Femur (tissue), 1 donor: ENCODE measurements around the gene PRPSAP1.

Source experiments
- DNase-seq: peaks from one replicate; pipeline ENCODE4 v3.0.0-alpha.2; 2017

PRPSAP1 gene

DNA sequence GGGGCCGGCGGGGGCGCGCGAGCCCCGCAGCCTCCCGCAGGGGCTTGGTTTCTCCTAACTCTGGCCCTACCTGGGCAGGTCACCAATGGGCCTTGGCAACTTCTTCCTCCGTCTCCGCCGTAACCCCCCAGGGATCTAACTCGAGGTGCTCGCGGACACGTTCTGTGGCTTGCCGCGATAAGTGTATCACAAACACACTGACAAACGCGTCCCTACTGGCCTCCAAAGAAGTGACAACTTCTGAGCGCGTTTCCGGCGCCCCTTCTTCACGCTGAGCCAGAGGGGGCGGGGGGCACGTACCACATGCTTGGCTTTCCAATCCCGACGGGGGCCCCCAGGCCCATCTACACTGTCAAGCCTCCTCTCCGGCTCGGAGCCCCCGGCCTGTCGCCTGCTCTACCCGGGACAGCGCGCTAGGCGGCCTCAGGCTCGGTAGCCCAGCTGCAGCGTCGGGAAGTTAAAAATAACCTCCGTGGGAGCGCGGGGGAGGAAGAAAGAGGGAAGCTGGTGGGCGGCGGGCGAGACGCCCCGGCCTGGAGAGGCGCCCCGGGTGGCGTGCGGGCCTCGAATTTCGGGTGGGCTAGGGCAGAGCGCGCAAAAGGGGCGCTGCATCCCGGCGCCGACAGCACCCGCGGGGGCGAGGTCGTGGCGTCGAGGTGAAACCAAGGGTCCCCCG lies 30.0 kb upstream of the PRPSAP1 start:
- DNase-seq: peak; percentile 78

- DNase-seq: peak; percentile 65
Observed at GRCh38 chr17:76382803-76383545, 29.3 kb upstream of the PRPSAP1 start.

- DNase-seq: peak; percentile 69
Observed at GRCh38 chr17:76382351-76382802, 28.7 kb upstream of the PRPSAP1 start.

- DNase-seq: peak; percentile 65
Observed at GRCh38 chr17:76381633-76382350, 28.1 kb upstream of the PRPSAP1 start.

GRCh38 chr17:76379646-76380376 lies 26.1 kb upstream of the PRPSAP1 start:
- DNase-seq: no peak

DNA sequence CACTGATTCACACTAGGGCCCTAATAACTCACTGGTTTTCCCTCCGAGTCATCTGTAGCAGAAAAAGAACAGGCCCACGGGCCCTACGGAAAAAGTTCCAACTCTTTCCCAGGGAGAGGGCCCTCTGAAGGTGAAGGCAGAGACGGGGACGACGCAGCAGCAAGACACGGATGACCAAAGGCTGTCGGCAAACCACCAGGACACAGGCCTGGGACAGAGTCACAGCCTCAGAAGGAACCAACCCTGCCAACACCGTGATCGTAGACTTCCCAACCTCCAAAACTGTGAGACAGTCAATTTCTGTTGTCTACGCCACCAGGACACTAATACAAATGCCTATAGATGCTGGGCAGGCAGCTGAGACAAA lies 25.5 kb upstream of the PRPSAP1 start:
- DNase-seq: no peak

GRCh38 chr17:76378548-76379274 lies 25.0 kb upstream of the PRPSAP1 start:
- no peak for DNase-seq

DNA sequence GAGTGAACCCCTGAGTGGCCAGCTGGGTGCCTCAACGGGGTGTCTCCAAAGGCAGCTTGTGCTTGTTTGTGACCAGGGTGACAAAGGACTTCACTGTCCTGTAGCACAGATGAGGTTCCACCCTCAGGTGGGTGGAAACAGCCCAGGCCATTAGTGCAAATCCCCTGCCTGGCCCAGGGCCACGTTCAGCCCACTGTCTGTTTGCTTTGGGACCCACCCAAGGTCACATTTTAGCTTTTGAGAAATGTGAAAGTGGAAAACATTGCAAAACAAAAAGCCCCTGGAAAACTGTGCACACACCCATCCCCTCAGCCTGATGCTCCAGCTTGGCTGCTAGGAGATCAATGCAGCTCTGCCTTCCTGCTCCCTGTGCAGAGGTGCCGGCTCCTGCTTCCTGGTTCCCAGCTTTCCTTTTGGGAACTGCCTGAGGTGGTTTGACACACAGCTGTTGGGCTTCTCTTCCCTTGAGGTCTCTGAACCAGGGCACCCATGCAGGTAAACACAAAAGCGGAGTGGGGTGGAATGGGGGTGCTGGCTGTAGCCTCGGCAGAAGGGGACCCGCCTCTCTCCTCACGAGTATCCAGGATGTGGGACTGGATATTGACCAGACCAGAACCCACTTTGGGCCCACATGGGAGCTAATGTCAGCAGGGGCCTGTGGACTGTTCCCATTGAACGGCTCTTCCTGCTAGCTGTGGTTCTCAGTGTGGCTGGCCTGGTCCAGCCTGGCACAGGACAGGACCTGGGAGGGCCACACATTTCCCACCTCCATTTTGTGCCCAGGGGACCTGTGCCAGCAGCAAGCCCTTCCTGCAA lies 22.8 kb upstream of the PRPSAP1 start:
- DNase-seq: peak; percentile 55

GRCh38 chr17:76371656-76372628 lies 18.2 kb upstream of the PRPSAP1 start:
- DNase-seq: no peak

GRCh38 chr17:76370261-76370993 lies 16.7 kb upstream of the PRPSAP1 start:
- peak; percentile 84 for DNase-seq

DNA sequence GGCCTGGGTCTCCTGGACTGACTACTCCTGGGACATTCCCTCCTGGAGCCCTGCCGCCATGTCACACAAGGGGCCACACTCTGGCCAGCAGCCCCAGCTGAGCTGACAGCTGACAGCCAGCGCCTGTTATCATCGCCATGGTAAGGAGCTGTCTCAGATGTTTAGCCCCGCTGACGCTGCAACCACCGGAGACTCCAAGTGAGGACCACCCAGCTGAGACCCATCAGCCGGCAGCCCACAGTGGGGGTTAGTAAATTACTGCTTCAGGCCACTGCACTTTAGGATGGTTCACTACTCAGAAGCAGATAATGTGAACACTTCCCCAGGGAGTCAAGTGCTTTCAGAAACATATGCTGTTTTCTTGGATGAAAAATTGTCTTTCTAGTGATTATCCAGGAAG lies 16.1 kb upstream of the PRPSAP1 start:
- DNase-seq: peak; percentile 43

- no peak for DNase-seq
Observed at GRCh38 chr17:76369379-76369778, 15.7 kb upstream of the PRPSAP1 start.

- peak; percentile 46 for DNase-seq
Observed at GRCh38 chr17:76368545-76368944, 14.8 kb upstream of the PRPSAP1 start.

GRCh38 chr17:76367642-76368041 lies 13.9 kb upstream of the PRPSAP1 start:
- no peak for DNase-seq

- no peak for DNase-seq
Observed at GRCh38 chr17:76366247-76366646, 12.5 kb upstream of the PRPSAP1 start.

GRCh38 chr17:76365256-76365903 lies 11.7 kb upstream of the PRPSAP1 start:
- DNase-seq: no peak

- no peak for DNase-seq
Observed at GRCh38 chr17:76363107-76363842, 9.6 kb upstream of the PRPSAP1 start.

- DNase-seq: no peak
Observed at GRCh38 chr17:76360461-76360860, 6.7 kb upstream of the PRPSAP1 start.
